A673 (cell line): ENCODE results near the gene RTN4IP1. TPM values are rescaled to one million over a fixed set of nuclear protein-coding genes. Genes with fewer than 3 reads are reported as not detected.

Experiments
- Bru-seq: library from RNA; stranded (reverse); fragments of 400-500 nt; gene quantifications from one replicate; lab custom pipeline; 2021; lab: Mats Ljungman, UMichigan
- BruChase-seq, 2 experiments: library from RNA; stranded (reverse); fragments of 400-500 nt; gene quantifications; one replicate each; lab custom pipeline; 2021; lab: Mats Ljungman, UMichigan
- BruUV-seq: library from RNA; stranded (reverse); fragments of 400-500 nt; replicated peaks from 2 replicates; lab custom pipeline; 2021; lab: Mats Ljungman, UMichigan
- CTCF ChIA-PET: fragments of 300-600 bp; sonication (Branson Sonifier 250); formaldehyde crosslinking; loops from one replicate; lab custom pipeline; 2022; ENCODE audit warnings: antibody characterized with exemption; lab: Charles Lee
- POLR2A ChIA-PET: fragments of 300-600 bp; sonication (Branson Sonifier 250); formaldehyde crosslinking; loops from one replicate; lab custom pipeline; 2022; ENCODE audit warnings: antibody characterized with exemption; ENCODE audit not compliant: low non-redundant PET; lab: Charles Lee
- DNase-seq: peaks from one replicate; pipeline ENCODE4 v3.0.0-alpha.2; 2015; ENCODE audit warnings: low spot score
- H3K27ac ChIP-seq: fragments of 200-600 bp; sonication (generic); 2 replicates; pipeline ENCODE4 v1.5.1; 2016; ENCODE audit warnings: mixed run types, low read depth, mild to moderate bottlenecking, mixed read lengths, antibody characterized with exemption, low read length; ENCODE audit not compliant: poor library complexity, severe bottlenecking
- H3K27me3 ChIP-seq: fragments of 200-600 bp; sonication (generic); replicated peaks from 2 replicates; pipeline ENCODE4 v1.6.1; 2017; ENCODE audit warnings: mixed run types, low read depth, mild to moderate bottlenecking, mixed read lengths, antibody characterized with exemption, low read length; ENCODE audit not compliant: insufficient read depth, poor library complexity
- H3K36me3 ChIP-seq: fragments of 200-600 bp; sonication (generic); 2 replicates; pipeline ENCODE4 v1.6.1; 2016; ENCODE audit warnings: mixed run types, mild to moderate bottlenecking, mixed read lengths, antibody characterized with exemption, low read length; ENCODE audit not compliant: insufficient read depth, poor library complexity, severe bottlenecking
- H3K4me1 ChIP-seq: fragments of 200-600 bp; sonication (generic); 2 replicates; pipeline ENCODE4 v1.6.1; 2017; ENCODE audit warnings: mixed run types, mild to moderate bottlenecking, mixed read lengths, antibody characterized with exemption, low read length; ENCODE audit not compliant: insufficient read depth, poor library complexity, severe bottlenecking
- H3K4me3 ChIP-seq: fragments of 200-600 bp; sonication (generic); 2 replicates; pipeline ENCODE4 v1.5.1; 2016; ENCODE audit warnings: low read depth, mixed run types, mild to moderate bottlenecking, mixed read lengths, low read length; ENCODE audit not compliant: poor library complexity, severe bottlenecking
- H3K9me3 ChIP-seq: fragments of 200-600 bp; sonication (generic); 2 replicates; pipeline ENCODE4 v1.6.1; 2016; ENCODE audit warnings: mixed run types, low read depth, mild to moderate bottlenecking, mixed read lengths, antibody characterized with exemption, low read length; ENCODE audit not compliant: poor library complexity, severe bottlenecking
- EZH2 ChIP-seq: fragments of 200-600 bp; sonication (generic); IDR thresholded peaks from 2 replicates; pipeline ENCODE4 v1.6.1; 2017; ENCODE audit warnings: borderline replicate concordance, low read depth, mild to moderate bottlenecking, mixed read lengths, antibody characterized with exemption, low read length; ENCODE audit not compliant: poor library complexity, severe bottlenecking
- intact Hi-C: fragments of 100-400 bp; cut with micrococcal nuclease; formaldehyde crosslinking; loops from one replicate; pipeline ENCODE4 v1.10.0; 2022; ENCODE audit not compliant: unreplicated experiment
- long read RNA-seq: library from polyadenylated mRNA; stranded (forward); transcript quantifications from one replicate; pipeline ENCODE4 v2.0.0, GENCODE V29; 2022
- total RNA-seq: library from RNA; stranded (reverse); gene quantifications from 2 replicates; pipeline ENCODE4 v1.2.3, GENCODE V29; 2021
- TF ChIP-seq, protein P1 (sequence below): fragments of 300-800, 200-600 bp; sonication (generic); conservative IDR thresholded peaks from 2 replicates; pipeline ENCODE4 v1.5.1; 2017; ENCODE audit warnings: low read depth, mild to moderate bottlenecking, antibody characterized with exemption, low read length, moderate library complexity, mixed read lengths

Gene RTN4IP1, protein sequence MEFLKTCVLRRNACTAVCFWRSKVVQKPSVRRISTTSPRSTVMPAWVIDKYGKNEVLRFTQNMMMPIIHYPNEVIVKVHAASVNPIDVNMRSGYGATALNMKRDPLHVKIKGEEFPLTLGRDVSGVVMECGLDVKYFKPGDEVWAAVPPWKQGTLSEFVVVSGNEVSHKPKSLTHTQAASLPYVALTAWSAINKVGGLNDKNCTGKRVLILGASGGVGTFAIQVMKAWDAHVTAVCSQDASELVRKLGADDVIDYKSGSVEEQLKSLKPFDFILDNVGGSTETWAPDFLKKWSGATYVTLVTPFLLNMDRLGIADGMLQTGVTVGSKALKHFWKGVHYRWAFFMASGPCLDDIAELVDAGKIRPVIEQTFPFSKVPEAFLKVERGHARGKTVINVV
- total RNA-seq: 15.7 and 17.9 TPM in 2 replicates
- Bru-seq, nascent RNA: percentile 68 among the genes with signal in this experiment
- BruChase-seq, experiment 1, labeled RNA remaining after a 2-hour chase: percentile 64 among the genes with signal in this experiment
- percentile 64 among the genes with signal in this experiment for BruChase-seq, experiment 2, labeled RNA remaining after a 6-hour chase
- long read RNA-seq, transcript RTN4IP1-201 (9 exons, 1,682 nt): major isoform, 57 of 67 reads
- long read RNA-seq, partial matches to known transcripts: 2 of 67 reads
- long read RNA-seq, other reads (novel, unspliced or antisense): 8 of 67 reads

DNA sequence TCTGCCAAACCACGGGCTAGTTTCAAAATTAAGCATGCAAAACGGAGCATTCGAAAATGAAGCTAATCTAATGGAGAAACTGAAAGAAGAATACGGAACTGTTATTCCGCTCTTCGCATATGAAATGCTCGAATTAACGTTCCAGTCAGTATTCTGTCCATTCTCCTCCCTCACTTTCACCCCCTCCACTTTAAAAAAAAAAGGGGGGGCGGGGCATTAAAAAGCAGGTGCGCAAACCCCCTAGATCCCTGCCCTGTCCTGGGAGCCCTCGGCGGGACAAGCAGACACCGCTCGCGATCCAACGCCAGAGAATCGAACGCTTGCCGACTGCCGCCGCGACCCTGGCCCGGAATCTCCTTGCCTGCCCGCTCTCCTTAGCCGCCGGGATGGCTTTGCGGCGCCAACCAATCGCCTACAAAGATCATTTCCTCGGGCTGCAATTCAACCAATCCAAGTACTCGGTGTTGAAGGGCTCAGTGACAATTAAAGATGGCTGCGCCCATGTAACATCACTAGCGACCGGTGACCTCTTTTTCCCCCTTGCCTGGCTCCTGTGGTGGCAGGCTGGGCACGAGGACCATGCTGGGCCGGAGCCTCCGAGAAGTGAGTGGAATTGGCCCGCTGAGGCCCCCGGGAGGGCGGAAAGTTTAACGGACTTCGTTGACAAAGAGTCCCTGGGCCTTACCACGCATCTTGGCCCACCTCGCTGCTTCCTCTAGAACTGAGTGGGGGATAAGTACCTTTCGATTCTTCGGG is at the start of gene RTN4IP1, which contains the start of gene QRSL1:
TSS of gene RTN4IP1 (minus strand) at position 396 of the 756 bp plus-strand sequence. CDS start 477 bp downstream, outside the sequence.
TSS of gene QRSL1 (plus strand) at position 476 of the 756 bp plus-strand sequence. CDS start at position 580, 104 bp downstream.
- BruUV-seq: no TSS peak
- intact Hi-C loops: no loop called here
- POLR2A ChIA-PET: no interaction called here

DNA sequence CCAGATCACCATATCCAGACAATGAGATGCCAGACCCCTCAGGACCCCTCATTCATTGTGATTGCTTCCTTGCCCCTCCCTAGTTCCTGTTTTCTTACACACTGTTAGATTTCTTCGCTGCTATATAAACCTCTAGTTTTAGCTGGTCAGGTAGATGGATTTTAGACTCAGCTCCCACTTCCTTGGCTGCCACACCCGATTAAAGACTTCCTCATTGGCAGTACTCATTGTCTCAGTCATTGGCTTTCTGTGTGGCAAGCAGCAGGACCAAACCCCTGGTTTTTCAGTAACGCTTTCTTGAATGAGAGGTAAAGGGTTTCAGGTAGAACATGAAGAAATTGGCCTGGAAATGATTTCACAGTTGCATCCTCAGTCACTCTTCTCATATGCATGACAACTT is 48.0 kb upstream of the RTN4IP1 start:
- H3K9me3 ChIP-seq: no peaks in the 10 kb centered on the region

More for the DNA sequence above, at the start of gene RTN4IP1, which contains the start of gene QRSL1:
- DNase-seq: peak; percentile 95
- Histone ChIP-seq H3K4me1 (peaks cover 7% of the 10 kb centered on the region), H3K9me3 (no peaks in the 10 kb centered on the region), H3K27ac (peak within 1 kb of the TSS; percentile 86), H3K27me3 (no peaks in the 10 kb centered on the region), H3K36me3 (no peaks in the 10 kb centered on the region), H3K4me3 (peak within 1 kb of the TSS; percentile 91)
- CTCF ChIA-PET: no interaction called here
- no peak for TF ChIP-seq EZH2
- TF ChIP-seq, protein P1, sequence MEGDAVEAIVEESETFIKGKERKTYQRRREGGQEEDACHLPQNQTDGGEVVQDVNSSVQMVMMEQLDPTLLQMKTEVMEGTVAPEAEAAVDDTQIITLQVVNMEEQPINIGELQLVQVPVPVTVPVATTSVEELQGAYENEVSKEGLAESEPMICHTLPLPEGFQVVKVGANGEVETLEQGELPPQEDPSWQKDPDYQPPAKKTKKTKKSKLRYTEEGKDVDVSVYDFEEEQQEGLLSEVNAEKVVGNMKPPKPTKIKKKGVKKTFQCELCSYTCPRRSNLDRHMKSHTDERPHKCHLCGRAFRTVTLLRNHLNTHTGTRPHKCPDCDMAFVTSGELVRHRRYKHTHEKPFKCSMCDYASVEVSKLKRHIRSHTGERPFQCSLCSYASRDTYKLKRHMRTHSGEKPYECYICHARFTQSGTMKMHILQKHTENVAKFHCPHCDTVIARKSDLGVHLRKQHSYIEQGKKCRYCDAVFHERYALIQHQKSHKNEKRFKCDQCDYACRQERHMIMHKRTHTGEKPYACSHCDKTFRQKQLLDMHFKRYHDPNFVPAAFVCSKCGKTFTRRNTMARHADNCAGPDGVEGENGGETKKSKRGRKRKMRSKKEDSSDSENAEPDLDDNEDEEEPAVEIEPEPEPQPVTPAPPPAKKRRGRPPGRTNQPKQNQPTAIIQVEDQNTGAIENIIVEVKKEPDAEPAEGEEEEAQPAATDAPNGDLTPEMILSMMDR: no peak

More for the DNA sequence above, 48.0 kb upstream of the RTN4IP1 start:
- intact Hi-C loops: no loop called here
- Histone ChIP-seq H3K36me3 (no peaks in the 10 kb centered on the region), H3K4me3 (no peak overlapping the region), H3K27me3 (no peaks in the 10 kb centered on the region), H3K27ac (no peak overlapping the region), H3K4me1 (peaks cover 7% of the 10 kb centered on the region)
- ChIA-PET POLR2A (no interaction called here), CTCF (no interaction called here)
- TF ChIP-seq, protein P1: no peak
- no peak for TF ChIP-seq EZH2
- DNase-seq: no peak
- BruUV-seq: no TSS peak
